HTERT RPE-1 (cell line): ENCODE data around the gene SRSF5.

ENCODE experiments used
- in situ Hi-C: fragments of 300-500 bp; cut with MboI; formaldehyde crosslinking; loops from 4 replicates; pipeline ENCODE4 v1.14.3; 2020; ENCODE audit warnings: low sequenced_read_pairs

SRSF5 gene

DNA sequence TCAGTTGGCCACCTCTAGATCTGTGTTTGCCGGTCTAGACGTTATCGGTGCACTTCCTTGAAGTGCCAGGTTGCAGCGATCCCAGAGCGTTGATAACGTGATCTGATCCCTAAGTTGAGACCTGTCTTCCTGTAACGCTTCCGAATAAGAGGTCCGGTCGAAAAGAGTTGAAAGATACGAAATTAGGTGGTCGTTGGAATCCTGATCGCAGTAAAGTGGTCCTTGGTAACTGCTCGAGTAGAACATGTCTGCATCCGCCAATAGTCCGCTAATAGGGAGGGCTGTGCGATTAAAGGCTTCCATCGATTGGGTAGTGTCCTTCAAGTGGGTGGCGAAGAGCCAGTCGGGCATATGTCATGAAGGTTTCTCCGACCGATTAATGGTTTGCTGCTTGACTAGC, 2.7 kb downstream of the SRSF5 start:
- in situ Hi-C loops, result no loop called here

GRCh38 chr14:69770559-69770958, 3.6 kb downstream of the SRSF5 start:
- in situ Hi-C loops, result no loop called here

- in situ Hi-C loops, result no loop called here
Measured at GRCh38 chr14:69771136-69771535, 4.2 kb downstream of the SRSF5 start.

GRCh38 chr14:69772082-69773017, 5.4 kb downstream of the SRSF5 start:
- in situ Hi-C loops, result no loop called here

GRCh38 chr14:69773571-69774276, 6.8 kb downstream of the SRSF5 start:
- in situ Hi-C loops, result no loop called here

DNA sequence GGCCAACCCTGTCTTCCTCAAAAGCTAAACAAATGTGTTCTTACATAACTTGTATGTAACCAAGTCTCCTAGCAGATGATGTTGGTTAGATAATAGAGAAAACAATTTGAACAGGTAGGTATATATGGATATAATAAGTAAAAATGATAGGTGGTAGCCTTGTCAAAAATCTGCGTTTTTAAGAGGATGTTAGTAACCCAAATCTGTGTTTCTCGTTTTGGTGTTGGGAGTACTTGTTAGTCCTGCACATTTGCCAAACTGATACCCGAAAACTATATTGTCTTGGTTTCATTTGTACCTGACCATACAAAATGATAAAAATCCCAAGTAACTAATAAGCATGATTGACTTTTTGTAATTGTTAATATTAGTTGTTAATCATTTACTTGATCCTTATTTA, 8.1 kb downstream of the SRSF5 start:
- in situ Hi-C loops, result no loop called here

DNA sequence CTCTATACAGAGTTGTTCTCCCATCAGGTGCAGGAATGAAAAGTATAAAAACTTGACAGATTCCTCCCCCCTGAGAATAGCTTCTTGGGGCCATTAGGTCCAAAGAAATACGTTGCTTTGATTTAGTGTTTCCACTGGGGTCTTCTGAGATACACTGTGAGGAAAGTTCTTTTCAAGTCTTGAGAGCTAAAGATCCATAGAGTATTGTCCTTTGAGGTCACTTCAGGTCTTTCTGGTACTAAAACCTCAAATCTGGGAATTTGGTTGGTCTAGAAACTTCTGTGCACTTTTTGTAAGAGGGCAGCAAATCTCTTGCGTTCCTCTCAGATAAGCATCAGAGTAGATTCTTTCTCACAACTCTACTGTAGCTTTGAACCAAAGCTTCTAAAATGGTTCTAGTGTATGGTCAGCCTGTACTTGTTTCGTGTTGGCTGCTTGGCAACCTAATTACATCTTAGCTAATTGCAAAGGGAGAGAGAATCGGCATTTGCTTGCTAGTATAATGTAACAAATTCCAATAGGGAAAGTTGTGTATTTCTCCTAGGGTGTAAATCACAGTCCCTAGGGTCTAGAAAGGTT, 10.0 kb downstream of the SRSF5 start:
- in situ Hi-C loops, result no loop called here

- in situ Hi-C loops, result no loop called here
Measured at GRCh38 chr14:69779088-69779487, 12.1 kb downstream of the SRSF5 start.

- in situ Hi-C loops, result no loop called here
Measured at GRCh38 chr14:69780092-69780491, 13.2 kb downstream of the SRSF5 start.

- in situ Hi-C loops, result no loop called here
Measured at GRCh38 chr14:69780952-69781351, 14.0 kb downstream of the SRSF5 start.

- in situ Hi-C loops, result no loop called here
Measured at GRCh38 chr14:69784942-69785341, 18.0 kb downstream of the SRSF5 start.

DNA sequence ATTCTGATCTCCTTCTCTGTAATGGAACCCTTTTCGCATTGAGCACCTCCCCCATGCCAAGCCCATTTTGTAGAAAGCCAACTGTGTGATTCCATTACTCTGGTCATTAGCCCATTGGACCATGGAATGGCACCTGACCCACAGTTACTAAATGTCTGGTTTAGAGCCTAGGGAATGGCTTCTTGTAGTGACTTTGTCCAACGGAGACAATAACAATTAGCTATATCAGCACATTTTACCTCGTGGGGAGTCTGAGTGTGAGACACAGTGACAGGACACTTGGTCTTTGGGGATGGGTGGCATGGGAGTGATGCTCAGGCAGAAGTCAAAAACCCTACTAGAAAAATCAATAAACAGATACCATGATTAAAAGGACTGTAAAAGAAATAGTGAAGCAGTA, 19.7 kb downstream of the SRSF5 start:
- in situ Hi-C loops, result no loop called here

- in situ Hi-C loops, result no loop called here
Measured at GRCh38 chr14:69789118-69789640, 22.2 kb downstream of the SRSF5 start.

DNA sequence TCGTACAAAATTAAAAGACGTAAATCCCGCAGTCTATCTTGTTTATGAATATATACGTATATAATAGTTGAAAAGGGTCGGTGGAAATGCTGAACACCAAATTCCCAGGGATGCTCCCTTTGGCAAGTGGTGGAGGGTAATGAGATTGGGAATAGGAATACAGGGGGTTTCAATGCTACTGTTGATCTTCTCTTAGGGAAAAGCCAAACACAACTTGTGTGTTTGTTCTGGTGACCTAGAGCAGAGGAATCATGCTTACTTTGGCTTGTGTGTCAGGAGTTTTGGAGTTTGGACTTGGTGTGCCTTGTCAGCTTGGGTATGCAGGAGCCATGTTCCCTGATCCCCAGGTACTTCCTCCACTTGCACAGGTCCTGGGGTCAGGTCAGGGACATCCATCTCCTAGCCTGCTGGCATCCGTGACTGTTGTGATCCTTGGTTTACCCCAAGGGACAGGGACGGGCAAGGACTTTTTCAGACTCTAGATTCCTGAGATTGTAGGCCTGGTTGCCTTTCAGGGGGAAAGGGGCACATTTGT, 26.0 kb downstream of the SRSF5 start:
- in situ Hi-C loops, result no loop called here

DNA sequence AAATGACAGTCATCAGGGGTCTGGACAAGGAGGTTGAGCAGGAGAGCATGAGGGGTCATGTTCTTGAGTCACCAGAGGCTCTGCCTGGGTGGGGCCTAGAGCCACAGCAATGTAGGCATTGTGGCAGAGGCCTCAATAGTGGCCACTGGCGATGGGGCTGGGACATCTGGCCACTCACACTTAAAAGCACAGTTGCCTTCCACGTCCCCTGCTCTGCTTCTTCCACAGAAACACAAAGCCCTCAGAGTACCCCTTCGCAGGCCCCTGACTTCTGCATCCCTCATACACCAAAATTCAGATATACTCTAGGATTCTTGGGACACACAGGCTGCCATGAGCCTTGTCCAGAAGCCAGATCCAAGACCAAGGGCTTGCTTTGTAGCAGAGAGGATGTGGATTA, 27.8 kb downstream of the SRSF5 start:
- in situ Hi-C loops, result no loop called here

DNA sequence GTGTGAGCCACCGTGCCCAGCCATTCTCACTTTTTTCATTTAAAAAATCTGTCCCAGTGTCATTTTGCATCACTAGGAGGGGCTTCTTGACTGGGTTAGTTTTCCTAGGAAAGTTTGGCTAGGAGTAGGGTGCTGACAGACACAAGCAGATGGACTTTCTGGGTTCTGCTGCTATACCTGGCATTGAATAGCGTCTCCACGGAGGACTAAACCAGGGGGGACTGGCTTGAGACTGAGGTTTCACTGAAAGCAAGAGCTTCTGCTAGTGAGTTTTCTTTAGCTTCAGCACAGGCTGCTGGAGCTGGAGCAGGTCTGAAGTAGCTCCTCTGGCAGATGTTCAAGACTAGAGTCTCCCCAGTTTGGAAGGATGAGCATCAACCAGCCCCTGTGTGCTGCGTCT, 28.7 kb downstream of the SRSF5 start:
- in situ Hi-C loops, result no loop called here

GRCh38 chr14:69796797-69797500, 30.0 kb downstream of the SRSF5 start, which contains the start of gene SLC10A1:
TSS of gene SLC10A1 (minus strand) at chr14:69797241. CDS start at chr14:69797155, 86 bp downstream.
- in situ Hi-C loops, result no loop called here

GRCh38 chr14:69797573-69798338, 30.8 kb downstream of the SRSF5 start:
- in situ Hi-C loops, result no loop called here

GRCh38 chr14:69798339-69798735, 31.4 kb downstream of the SRSF5 start:
- in situ Hi-C loops, result no loop called here

DNA sequence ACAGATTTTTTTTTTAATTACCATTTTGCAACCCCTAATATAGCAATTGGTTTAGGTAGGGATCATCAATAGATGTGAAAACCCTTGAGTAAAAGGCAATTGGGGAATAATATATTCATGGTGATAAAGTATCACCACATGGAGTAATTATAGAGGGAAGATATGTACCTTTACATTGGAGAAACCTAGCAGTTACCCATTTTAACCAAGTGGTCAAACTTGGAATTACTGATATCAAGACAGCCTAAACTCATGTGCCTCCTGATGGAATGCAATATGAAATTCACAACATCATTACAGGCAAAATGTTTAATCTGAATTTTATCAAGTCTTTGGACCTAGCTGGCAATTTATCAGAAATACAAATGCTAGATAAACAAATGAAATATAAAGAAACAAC, 36.8 kb downstream of the SRSF5 start:
- in situ Hi-C loops, result no loop called here
